ENCODE data around the gene PDCD10.

Gene PDCD10

GRCh38 chr3:167733961-167734497, 663 bp downstream of the PDCD10 start:
- no peak for DNase-seq

GRCh38 chr3:167732313-167733065, 2.2 kb downstream of the PDCD10 start:
- no peak for DNase-seq

- no peak for DNase-seq
Measured at GRCh38 chr3:167731393-167731792, 3.3 kb downstream of the PDCD10 start.

GRCh38 chr3:167729591-167729990, 5.1 kb downstream of the PDCD10 start:
- no peak for DNase-seq

- DNase-seq, result no peak
Measured at GRCh38 chr3:167728632-167729323, 5.9 kb downstream of the PDCD10 start.

- DNase-seq, result no peak
Measured at GRCh38 chr3:167728176-167728575, 6.5 kb downstream of the PDCD10 start.

- DNase-seq, result no peak
Measured at GRCh38 chr3:167723872-167724271, 10.8 kb downstream of the PDCD10 start.

- no peak for DNase-seq
Measured at GRCh38 chr3:167723025-167723512, 11.6 kb downstream of the PDCD10 start.

GRCh38 chr3:167718582-167718981, 16.1 kb downstream of the PDCD10 start:
- no peak for DNase-seq

GRCh38 chr3:167716920-167717319, 17.8 kb downstream of the PDCD10 start:
- DNase-seq, result no peak

- no peak for DNase-seq
Measured at GRCh38 chr3:167714871-167715270, 19.8 kb downstream of the PDCD10 start.

- DNase-seq, result no peak
Measured at GRCh38 chr3:167712445-167712844, 22.2 kb downstream of the PDCD10 start.

GRCh38 chr3:167711439-167711838, 23.3 kb downstream of the PDCD10 start:
- no peak for DNase-seq

- no peak for DNase-seq
Measured at GRCh38 chr3:167710552-167710951, 24.1 kb downstream of the PDCD10 start.

GRCh38 chr3:167709690-167710089, 25.0 kb downstream of the PDCD10 start:
- no peak for DNase-seq

- no peak for DNase-seq
Measured at GRCh38 chr3:167705840-167706239, 28.9 kb downstream of the PDCD10 start.

- DNase-seq, result no peak
Measured at GRCh38 chr3:167700926-167701325, 33.8 kb downstream of the PDCD10 start.

- DNase-seq, result no peak
Measured at GRCh38 chr3:167700046-167700445, 34.6 kb downstream of the PDCD10 start.

GRCh38 chr3:167694121-167694520, 40.6 kb downstream of the PDCD10 start:
- no peak for DNase-seq

GRCh38 chr3:167691366-167691765, 43.3 kb downstream of the PDCD10 start:
- DNase-seq, result no peak

- no peak for DNase-seq
Measured at GRCh38 chr3:167684388-167684993, 50.2 kb downstream of the PDCD10 start.

- no peak for DNase-seq
Measured at GRCh38 chr3:167679526-167679925, 55.2 kb downstream of the PDCD10 start.

GRCh38 chr3:167675848-167676247, 58.8 kb downstream of the PDCD10 start:
- DNase-seq, result no peak

- DNase-seq, result no peak
Measured at GRCh38 chr3:167673221-167673620, 61.5 kb downstream of the PDCD10 start.
